Stimulated activated CD4-positive, alpha-beta T cell treated with anti-CD3 and anti-CD28 coated beads, Interleukin-4, amount 100 ng/mL, for 4 hours (primary cell): ENCODE data around the gene KRT6C.
"Not testable (repeated sequence)": the region's sequence is repeated elsewhere in the genome, so short reads cannot be mapped to it uniquely, and the experiment has no call there.

Source experiments
- DNase-seq, 2 experiments: peaks; one replicate each; pipeline ENCODE4 v3.0.0-alpha.2; 2020

The KRT6C gene

GRCh38 chr12:52473768-52474167, at the start of gene KRT6C:
TSS of gene KRT6C (minus strand) at chr12:52473805. CDS start at chr12:52473737, 68 bp downstream.
- DNase-seq, result no peak

GRCh38 chr12:52522346-52523011, 48.9 kb upstream of the KRT6C start:
- no peak for DNase-seq

GRCh38 chr12:52521568-52522266, 48.1 kb upstream of the KRT6C start:
- no peak for DNase-seq

- DNase-seq, result no peak
Measured at GRCh38 chr12:52521175-52521567, 47.6 kb upstream of the KRT6C start.

- no peak for DNase-seq
Measured at GRCh38 chr12:52519826-52520662, 46.4 kb upstream of the KRT6C start, which contains the start of gene KRT5. TSS of gene KRT5 (minus strand) at chr12:52520394. CDS start at chr12:52520296, 98 bp downstream.

- no peak for DNase-seq
Measured at GRCh38 chr12:52519387-52519703, 45.7 kb upstream of the KRT6C start.

- DNase-seq, result no peak
Measured at GRCh38 chr12:52518574-52519386, 45.2 kb upstream of the KRT6C start.

- no peak for DNase-seq
Measured at GRCh38 chr12:52517888-52518287, 44.3 kb upstream of the KRT6C start.

- no peak for DNase-seq
Measured at GRCh38 chr12:52517005-52517835, 43.6 kb upstream of the KRT6C start.

GRCh38 chr12:52515927-52516831, 42.6 kb upstream of the KRT6C start:
- no peak for DNase-seq

GRCh38 chr12:52515319-52515646, 41.7 kb upstream of the KRT6C start:
- DNase-seq, result no peak

GRCh38 chr12:52514471-52515318, 41.1 kb upstream of the KRT6C start:
- no peak for DNase-seq

GRCh38 chr12:52513736-52514135, 40.1 kb upstream of the KRT6C start:
- DNase-seq, result no peak

GRCh38 chr12:52508211-52508610, 34.6 kb upstream of the KRT6C start:
- DNase-seq, result no peak

GRCh38 chr12:52506858-52507715, 33.5 kb upstream of the KRT6C start:
- no peak for DNase-seq

- DNase-seq, result no peak
Measured at GRCh38 chr12:52502877-52503276, 29.3 kb upstream of the KRT6C start.

- DNase-seq, result no peak
Measured at GRCh38 chr12:52501490-52501889, 27.9 kb upstream of the KRT6C start.

- not testable (repeated sequence) for DNase-seq
Measured at GRCh38 chr12:52500574-52500973, 27.0 kb upstream of the KRT6C start.
